DND-41 (cell line): ENCODE results near the gene NCOA5.

Source experiments
- CTCF ChIP-seq: IDR thresholded peaks from 2 replicates; pipeline ENCODE4 v1.5.1; 2012; ENCODE audit warnings: borderline replicate concordance, low read length, moderate library complexity, mild to moderate bottlenecking; ENCODE audit not compliant: poor library complexity, severe bottlenecking; ENCODE audit errors: extremely low read depth
- EZH2 ChIP-seq: IDR thresholded peaks from 3 replicates; pipeline ENCODE4 v1.6.1; 2012; ENCODE audit warnings: borderline replicate concordance, low read depth, mild to moderate bottlenecking, moderate library complexity, low read length, inconsistent platforms; ENCODE audit not compliant: severe bottlenecking

DNA sequence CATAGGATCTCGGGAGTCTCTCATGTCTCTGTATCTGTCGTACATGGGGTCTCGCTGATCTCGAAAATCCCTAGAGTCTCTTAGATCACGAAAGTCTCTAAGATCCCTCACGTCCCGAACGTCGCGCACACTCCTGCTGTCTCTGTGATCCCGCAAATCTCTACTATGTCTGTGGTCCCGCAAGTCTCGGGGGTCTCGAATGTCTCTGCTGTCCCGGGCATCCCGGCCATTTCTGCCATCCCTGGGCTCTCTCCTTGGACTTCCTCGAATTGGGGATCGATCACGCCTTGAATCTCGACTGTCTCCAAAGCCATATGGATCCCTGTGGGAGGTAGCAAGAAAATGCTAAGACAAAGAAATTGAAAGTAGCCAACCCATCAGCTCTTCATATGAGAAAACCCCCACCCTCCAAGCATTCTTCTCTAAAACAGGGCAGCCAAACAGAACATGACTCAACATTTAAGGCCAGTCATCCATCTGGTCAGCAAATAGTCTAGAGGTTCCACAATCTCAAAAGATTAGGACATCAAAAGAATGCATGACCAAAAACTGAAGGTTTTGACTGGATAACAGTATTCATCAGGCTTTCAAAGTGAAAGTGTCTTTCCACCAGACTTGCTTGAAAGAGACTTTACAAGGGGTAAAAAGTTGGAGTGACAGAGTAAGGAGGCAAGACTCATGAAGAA lies 19.4 kb downstream of the NCOA5 start:
- TF ChIP-seq CTCF: no peak
- TF ChIP-seq EZH2: no peak
